ENCODE measurements around the gene NUBP2. TPM values are rescaled to one million over a fixed set of nuclear protein-coding genes. Genes with fewer than 3 reads are reported as not detected.

Gene NUBP2
- total RNA-seq, 4 donors from 2014 or later = 15.3 to 165 (median 59.6) TPM

DNA sequence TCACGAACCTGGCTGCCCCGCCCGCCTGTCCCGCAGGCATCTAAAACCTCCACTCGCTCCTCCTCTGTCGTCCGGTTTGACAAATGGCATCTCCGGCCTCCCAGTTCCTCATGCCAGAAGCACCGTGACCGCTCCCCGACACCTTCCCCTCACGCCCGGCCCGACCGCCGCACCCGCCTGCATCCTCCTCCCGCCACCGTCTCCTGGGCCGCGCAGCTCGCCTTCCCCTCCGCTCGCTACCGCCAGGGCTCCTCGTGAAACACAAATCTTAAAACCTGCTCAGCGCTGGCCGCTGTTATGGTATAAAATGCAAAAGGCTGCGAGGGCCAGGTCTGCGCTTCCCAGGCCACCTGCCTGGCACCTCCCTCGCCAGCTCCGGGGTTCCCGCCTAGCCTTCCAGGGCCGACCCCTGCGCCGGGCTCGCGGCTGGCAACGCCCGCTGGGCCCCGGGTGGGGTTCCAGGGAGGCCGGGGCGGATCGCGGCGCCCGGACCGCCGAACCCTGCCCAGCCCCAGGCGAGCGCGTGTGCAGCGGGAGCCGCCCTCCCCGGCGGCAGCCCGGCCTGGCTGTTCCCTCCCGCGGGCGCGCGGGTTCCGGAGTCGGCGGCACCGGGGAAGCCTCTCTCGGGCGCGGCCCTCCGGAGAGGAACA, 877 bp upstream of the NUBP2 start:
- TF ChIP-seq, protein P1, sequence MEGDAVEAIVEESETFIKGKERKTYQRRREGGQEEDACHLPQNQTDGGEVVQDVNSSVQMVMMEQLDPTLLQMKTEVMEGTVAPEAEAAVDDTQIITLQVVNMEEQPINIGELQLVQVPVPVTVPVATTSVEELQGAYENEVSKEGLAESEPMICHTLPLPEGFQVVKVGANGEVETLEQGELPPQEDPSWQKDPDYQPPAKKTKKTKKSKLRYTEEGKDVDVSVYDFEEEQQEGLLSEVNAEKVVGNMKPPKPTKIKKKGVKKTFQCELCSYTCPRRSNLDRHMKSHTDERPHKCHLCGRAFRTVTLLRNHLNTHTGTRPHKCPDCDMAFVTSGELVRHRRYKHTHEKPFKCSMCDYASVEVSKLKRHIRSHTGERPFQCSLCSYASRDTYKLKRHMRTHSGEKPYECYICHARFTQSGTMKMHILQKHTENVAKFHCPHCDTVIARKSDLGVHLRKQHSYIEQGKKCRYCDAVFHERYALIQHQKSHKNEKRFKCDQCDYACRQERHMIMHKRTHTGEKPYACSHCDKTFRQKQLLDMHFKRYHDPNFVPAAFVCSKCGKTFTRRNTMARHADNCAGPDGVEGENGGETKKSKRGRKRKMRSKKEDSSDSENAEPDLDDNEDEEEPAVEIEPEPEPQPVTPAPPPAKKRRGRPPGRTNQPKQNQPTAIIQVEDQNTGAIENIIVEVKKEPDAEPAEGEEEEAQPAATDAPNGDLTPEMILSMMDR (IDR thresholded peaks at IDR 0.05) = peak in 3 of 5 experiments; percentile 16 to 47 (median 40)
- no peak for TF ChIP-seq POLR2A (IDR thresholded peaks at IDR 0.05)
- Histone ChIP-seq H3K4me1 (peaks cover 7 to 27% (median 21%) of the 10 kb centered on the region in 4 donors), H3K9me3 (no peaks in the 10 kb centered on the region), H3K36me3 (peaks cover 0 to 10% (median 5%) of the 10 kb centered on the region in 4 donors), H3K27ac (peak overlapping the region; percentile 89 to 95 (median 92)), H3K27me3 (no peaks in the 10 kb centered on the region), H3K4me3 (peak overlapping the region; percentile 70 to 95 (median 86))
- 0 to 1% methylated on average over 5 to 47 of the region's 70 CpGs for WGBS, 2 donors (ENCODE audit: low coverage in 1 of 2)
- DNase-seq = peak; percentile 37
- in situ Hi-C loops (cut with MboI; ENCODE audit: low pct_ligation_motif_present in 1 of 4, low pct_unique_long_range_greater_than_20kb in 1 of 4, low sequenced_read_pairs in 3 of 4) (no loop called here), intact Hi-C loops (cut with DNase I; ENCODE audit: low total_unique reads) (no loop called here)

DNA sequence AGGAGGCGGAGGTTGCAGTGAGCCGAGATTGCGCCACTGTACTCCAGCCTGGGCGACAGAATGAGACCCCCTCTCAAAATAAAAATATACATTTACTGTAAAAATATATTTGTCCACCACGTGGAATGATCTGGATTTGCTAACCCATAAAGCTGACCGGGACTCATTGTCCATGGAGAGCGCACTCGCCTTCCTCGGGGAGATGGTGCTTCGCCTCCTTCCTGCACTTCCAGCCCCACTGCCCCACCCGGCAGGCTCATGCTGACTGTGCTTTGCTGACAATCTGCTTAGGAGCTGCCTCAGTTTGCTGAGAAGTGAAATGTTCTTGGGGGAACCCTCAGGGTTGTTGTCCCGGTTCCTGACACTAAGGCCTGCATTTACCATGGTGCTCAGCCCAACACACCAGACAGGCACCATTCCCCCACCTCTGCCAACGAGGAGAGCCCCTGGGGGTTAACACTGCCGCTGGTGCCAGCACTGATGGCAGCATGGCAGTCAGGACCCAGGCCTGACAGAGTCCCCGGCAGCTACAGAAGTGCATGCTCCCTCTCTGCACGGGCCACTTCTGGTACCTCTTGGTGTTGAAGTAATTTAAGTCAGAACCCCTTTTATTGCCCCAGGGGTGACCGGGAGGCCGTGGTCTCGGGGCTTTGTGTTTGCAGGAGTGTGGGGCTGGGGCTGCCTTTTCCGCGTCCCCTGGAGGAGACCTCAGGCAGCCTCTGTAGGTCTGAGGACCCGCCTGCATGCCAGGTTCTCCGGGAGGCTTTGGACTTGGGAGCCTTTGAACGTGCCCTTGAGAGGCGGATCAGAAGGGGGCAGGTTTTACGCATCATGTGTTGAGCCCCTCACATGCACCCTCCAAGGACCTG, 2.5 kb downstream of the NUBP2 start:
- intact Hi-C loops (cut with DNase I; ENCODE audit: low total_unique reads) (no loop called here), in situ Hi-C loops (cut with MboI; ENCODE audit: low pct_ligation_motif_present in 1 of 4, low pct_unique_long_range_greater_than_20kb in 1 of 4, low sequenced_read_pairs in 3 of 4) (no loop called here)
- H3K27ac ChIP-seq = no peak overlapping the region
- H3K4me1 ChIP-seq = peaks cover 7 to 24% (median 20%) of the 10 kb centered on the region in 4 donors
- no peaks in the 10 kb centered on the region for H3K27me3 ChIP-seq
- H3K9me3 ChIP-seq = no peaks in the 10 kb centered on the region
- 86 to 96% methylated on average over 4 to 25 of the region's 26 CpGs for WGBS, 2 donors (ENCODE audit: low coverage in 1 of 2)
- H3K4me3 ChIP-seq = no peak overlapping the region
- peak; percentile 7 for DNase-seq
- H3K36me3 ChIP-seq = no peaks in the 10 kb centered on the region
- TF ChIP-seq POLR2AphosphoS5 (IDR thresholded peaks at IDR 0.05) (no peak), EP300 (IDR thresholded peaks at IDR 0.05; ENCODE audit: low read depth) (no peak), POLR2A (IDR thresholded peaks at IDR 0.05) (no peak)
- TF ChIP-seq, protein P1 (IDR thresholded peaks at IDR 0.05) = no peak

DNA sequence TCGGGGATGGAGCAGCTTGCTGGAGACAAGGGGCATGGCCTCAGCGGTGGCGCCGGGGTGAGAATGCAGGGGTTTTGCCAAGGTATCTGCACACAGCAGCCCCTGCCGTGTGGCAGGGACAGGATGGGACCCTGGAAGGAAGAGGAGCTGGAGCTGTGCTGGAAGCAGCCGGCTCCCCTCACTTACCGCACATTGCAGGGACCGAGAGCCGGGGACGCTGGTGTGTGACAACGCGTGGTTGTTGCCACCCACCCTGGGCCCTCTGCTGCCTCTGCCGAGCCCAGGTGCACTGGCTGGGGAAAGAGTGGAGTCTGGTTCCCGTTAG, 3.0 kb downstream of the NUBP2 start:
- intact Hi-C loops (cut with DNase I; ENCODE audit: low total_unique reads) (no loop called here), in situ Hi-C loops (cut with MboI; ENCODE audit: low pct_ligation_motif_present in 1 of 4, low pct_unique_long_range_greater_than_20kb in 1 of 4, low sequenced_read_pairs in 3 of 4) (no loop called here)
- H3K27me3 ChIP-seq = no peaks in the 10 kb centered on the region
- no peaks in the 10 kb centered on the region for H3K9me3 ChIP-seq
- TF ChIP-seq POLR2AphosphoS5 (IDR thresholded peaks at IDR 0.05) = no peak
- TF ChIP-seq, protein P1 (IDR thresholded peaks at IDR 0.05) = no peak
- TF ChIP-seq POLR2A (IDR thresholded peaks at IDR 0.05) = no peak
- no peak for TF ChIP-seq EP300 (IDR thresholded peaks at IDR 0.05; ENCODE audit: low read depth)
- peaks cover 7 to 20% (median 18%) of the 10 kb centered on the region in 4 donors for H3K4me1 ChIP-seq
- H3K36me3 ChIP-seq = no peaks in the 10 kb centered on the region
- no peak overlapping the region for H3K27ac ChIP-seq
- WGBS, 2 donors (ENCODE audit: low coverage in 1 of 2) = 94% methylated on average over 14 of the region's 14 CpGs; no CpG with 5 or more reads in 1 of the 2 donors
- H3K4me3 ChIP-seq = no peak overlapping the region
- no peak for DNase-seq

DNA sequence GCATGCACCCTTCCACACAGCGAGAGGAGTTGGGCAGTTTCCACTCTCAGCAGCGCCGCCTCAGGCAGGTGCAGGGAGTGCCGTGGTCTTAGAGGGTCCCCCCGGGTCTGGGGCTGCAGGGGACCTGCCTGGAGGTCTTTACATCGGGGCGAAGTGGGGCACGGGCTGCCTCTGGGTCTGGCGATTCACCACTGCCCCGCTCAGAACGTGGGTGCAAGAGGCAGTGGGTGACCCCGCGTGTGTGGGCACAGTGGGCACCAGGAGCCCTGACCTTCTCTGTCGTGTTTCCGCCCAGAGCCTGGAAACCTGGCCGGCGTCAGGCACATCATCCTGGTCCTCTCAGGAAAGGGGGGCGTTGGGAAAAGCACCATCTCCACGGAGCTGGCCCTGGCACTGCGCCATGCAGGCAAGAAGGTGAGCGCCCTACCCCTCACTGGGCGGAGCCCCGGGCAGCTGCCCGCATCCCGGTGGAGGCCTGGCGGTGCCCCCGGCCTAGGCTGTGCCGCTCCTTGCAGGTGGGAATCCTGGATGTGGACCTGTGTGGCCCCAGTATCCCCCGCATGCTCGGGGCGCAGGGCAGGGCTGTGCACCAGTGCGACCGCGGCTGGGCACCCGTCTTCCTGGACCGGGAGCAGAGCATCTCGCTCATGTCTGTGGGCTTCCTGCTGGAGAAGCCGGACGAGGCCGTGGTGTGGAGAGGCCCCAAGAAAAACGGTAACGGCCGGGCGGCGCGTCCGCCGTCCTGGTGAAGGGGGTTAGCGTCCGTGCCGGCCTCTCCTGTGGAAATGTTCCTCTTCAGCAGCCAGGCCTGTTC, 3.7 kb downstream of the NUBP2 start:
- intact Hi-C loops (cut with DNase I; ENCODE audit: low total_unique reads) (no loop called here), in situ Hi-C loops (cut with MboI; ENCODE audit: low pct_ligation_motif_present in 1 of 4, low pct_unique_long_range_greater_than_20kb in 1 of 4, low sequenced_read_pairs in 3 of 4) (no loop called here)
- WGBS, 2 donors (ENCODE audit: low coverage in 1 of 2) = 92% methylated on average over 45 of the region's 51 CpGs; no CpG with 5 or more reads in 1 of the 2 donors
- H3K4me1 ChIP-seq = peaks cover 1 to 14% (median 11%) of the 10 kb centered on the region in 4 donors
- no peak overlapping the region for H3K27ac ChIP-seq
- H3K4me3 ChIP-seq = no peak overlapping the region
- no peaks in the 10 kb centered on the region for H3K27me3 ChIP-seq
- TF ChIP-seq EP300 (IDR thresholded peaks at IDR 0.05; ENCODE audit: low read depth) (no peak), POLR2A (IDR thresholded peaks at IDR 0.05) (no peak), POLR2AphosphoS5 (IDR thresholded peaks at IDR 0.05) (no peak)
- TF ChIP-seq, protein P1 (IDR thresholded peaks at IDR 0.05) = no peak
- DNase-seq = no peak
- H3K9me3 ChIP-seq = no peaks in the 10 kb centered on the region
- H3K36me3 ChIP-seq = no peaks in the 10 kb centered on the region

All from transverse colon (tissue), 4 donors.